Cardiac fibroblast (primary cell): ENCODE data around the gene C1orf122.

Source experiments
- DNase-seq, 2 donors: peaks; one replicate each; pipeline versions ENCODE4 v3.0.0 to v3.0.0-alpha.2; 2010; ENCODE audit warnings: low read depth in 2 of 2
- H3K4me3 ChIP-seq, 2 donors: replicated peaks in 1 of 2; 1 replicate in 1 of 2; 2 replicates in 1 of 2; pipeline ENCODE4 v1.5.1; 2011; ENCODE audit warnings: low read depth in 2 of 2, low read length in 2 of 2, mild to moderate bottlenecking in 2 of 2, moderate library complexity in 1 of 2
- CTCF ChIP-seq: IDR thresholded peaks from one replicate; pipeline ENCODE4 v1.5.1; 2011; ENCODE audit warnings: low read depth, mild to moderate bottlenecking, low read length, inconsistent platforms

Gene C1orf122

GRCh38 chr1:37807220-37807554 lies 403 bp upstream of the C1orf122 start:
- no peak for DNase-seq
- TF ChIP-seq CTCF, result no peak
- H3K4me3 ChIP-seq, result peak overlapping the region; percentile 75 to 87

GRCh38 chr1:37808369-37809319 lies 1.1 kb downstream of the C1orf122 start:
- TF ChIP-seq CTCF, result no peak
- peak; percentile 81 to 85 for DNase-seq
- H3K4me3 ChIP-seq, result peak overlapping the region; percentile 64 to 87

- DNase-seq, result peak; percentile 60 to 62
- TF ChIP-seq CTCF, result no peak
Measured at GRCh38 chr1:37809942-37810341, 2.4 kb downstream of the C1orf122 start.

GRCh38 chr1:37811027-37811655 lies 3.6 kb downstream of the C1orf122 start:
- peak; percentile 87 to 89 for DNase-seq
- no peak overlapping the region for H3K4me3 ChIP-seq
- TF ChIP-seq CTCF, result peak; percentile 97

More at GRCh38 chr1:37809942-37810341, 2.4 kb downstream of the C1orf122 start:
- H3K4me3 ChIP-seq, result no peak overlapping the region

GRCh38 chr1:37813529-37814145 lies 6.0 kb downstream of the C1orf122 start:
- DNase-seq, result no peak
- no peak overlapping the region for H3K4me3 ChIP-seq
- no peak for TF ChIP-seq CTCF

GRCh38 chr1:37814252-37814651 lies 6.7 kb downstream of the C1orf122 start:
- no peak for DNase-seq
- no peak overlapping the region for H3K4me3 ChIP-seq
- no peak for TF ChIP-seq CTCF
